Calu3 (cell line): ENCODE data around the gene LCOR. TPM values are rescaled to one million over a fixed set of nuclear protein-coding genes. Genes with fewer than 3 reads are reported as not detected.
A peak's percentile ranks its signal among the peaks of the same experiment; 100 is the strongest.

ENCODE experiments used
- BruUV-seq: library from RNA; stranded (reverse); fragments of 400-500 nt; replicated peaks from 2 replicates; lab custom pipeline; 2021; lab: Mats Ljungman, UMichigan
- CTCF ChIA-PET: fragments of 300-600 bp; sonication (Branson Sonifier 250); formaldehyde crosslinking; loops from one replicate; lab custom pipeline; 2022; ENCODE audit warnings: antibody characterized with exemption; lab: Charles Lee
- DNase-seq: peaks from one replicate; pipeline ENCODE4 v3.0.0; 2022
- H3K27ac Mint-ChIP-seq: one replicate; pipeline ENCODE4 v1.8.0; 2022; ENCODE audit warnings: mixed read lengths; ENCODE audit not compliant: unreplicated experiment
- H3K27me3 Mint-ChIP-seq: one replicate; pipeline ENCODE4 v1.8.0; 2022; ENCODE audit warnings: mixed read lengths; ENCODE audit not compliant: unreplicated experiment
- H3K36me3 Mint-ChIP-seq: one replicate; pipeline ENCODE4 v1.8.0; 2022; ENCODE audit warnings: mild to moderate bottlenecking, moderate library complexity, mixed read lengths; ENCODE audit not compliant: insufficient read depth, unreplicated experiment
- H3K4me1 Mint-ChIP-seq: one replicate; pipeline ENCODE4 v1.8.0; 2022; ENCODE audit warnings: mild to moderate bottlenecking, low read depth, mixed read lengths; ENCODE audit not compliant: unreplicated experiment
- H3K4me3 Mint-ChIP-seq: one replicate; pipeline ENCODE4 v1.8.0; 2022; ENCODE audit warnings: mild to moderate bottlenecking, low read depth, moderate library complexity, mixed read lengths; ENCODE audit not compliant: unreplicated experiment
- H3K9me3 Mint-ChIP-seq: one replicate; pipeline ENCODE4 v1.8.0; 2022; ENCODE audit warnings: low read depth, mixed read lengths; ENCODE audit not compliant: unreplicated experiment
- intact Hi-C: fragments of 100-400 bp; cut with micrococcal nuclease; formaldehyde crosslinking; loops from one replicate; pipeline ENCODE4 v1.10.0; 2022; ENCODE audit not compliant: unreplicated experiment
- total RNA-seq: library from RNA; stranded (reverse); gene quantifications from 2 replicates; pipeline ENCODE4 v1.2.3, GENCODE V29; 2022
- TF ChIP-seq, protein P1 (sequence below): fragments of 200-600 bp; IDR thresholded peaks from one replicate; pipeline ENCODE4 v1.8.0; 2022; ENCODE audit warnings: antibody characterized with exemption; ENCODE audit not compliant: unreplicated experiment

Gene LCOR
- total RNA-seq, 1 experiment from 2014 or later = 50.1 TPM

- CTCF ChIA-PET = no interaction called here
- H3K27ac Mint-ChIP-seq = no peak overlapping the region
- H3K27me3 Mint-ChIP-seq = no peaks in the 10 kb centered on the region
- H3K4me1 Mint-ChIP-seq = peaks cover 9% of the 10 kb centered on the region
- intact Hi-C loops = no loop called here
- TF ChIP-seq, protein P1, sequence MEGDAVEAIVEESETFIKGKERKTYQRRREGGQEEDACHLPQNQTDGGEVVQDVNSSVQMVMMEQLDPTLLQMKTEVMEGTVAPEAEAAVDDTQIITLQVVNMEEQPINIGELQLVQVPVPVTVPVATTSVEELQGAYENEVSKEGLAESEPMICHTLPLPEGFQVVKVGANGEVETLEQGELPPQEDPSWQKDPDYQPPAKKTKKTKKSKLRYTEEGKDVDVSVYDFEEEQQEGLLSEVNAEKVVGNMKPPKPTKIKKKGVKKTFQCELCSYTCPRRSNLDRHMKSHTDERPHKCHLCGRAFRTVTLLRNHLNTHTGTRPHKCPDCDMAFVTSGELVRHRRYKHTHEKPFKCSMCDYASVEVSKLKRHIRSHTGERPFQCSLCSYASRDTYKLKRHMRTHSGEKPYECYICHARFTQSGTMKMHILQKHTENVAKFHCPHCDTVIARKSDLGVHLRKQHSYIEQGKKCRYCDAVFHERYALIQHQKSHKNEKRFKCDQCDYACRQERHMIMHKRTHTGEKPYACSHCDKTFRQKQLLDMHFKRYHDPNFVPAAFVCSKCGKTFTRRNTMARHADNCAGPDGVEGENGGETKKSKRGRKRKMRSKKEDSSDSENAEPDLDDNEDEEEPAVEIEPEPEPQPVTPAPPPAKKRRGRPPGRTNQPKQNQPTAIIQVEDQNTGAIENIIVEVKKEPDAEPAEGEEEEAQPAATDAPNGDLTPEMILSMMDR = no peak
- DNase-seq = no peak
- no TSS peak for BruUV-seq
- no peaks in the 10 kb centered on the region for H3K9me3 Mint-ChIP-seq
- peaks cover 6% of the 10 kb centered on the region for H3K36me3 Mint-ChIP-seq
- no peak overlapping the region for H3K4me3 Mint-ChIP-seq
These were observed 136.8 kb downstream of the LCOR start for GRCh38 chr10:96968682-96969423.

- no TSS peak for BruUV-seq
- TF ChIP-seq, protein P1 = no peak
- H3K27me3 Mint-ChIP-seq = no peaks in the 10 kb centered on the region
- no peaks in the 10 kb centered on the region for H3K9me3 Mint-ChIP-seq
- no peak overlapping the region for H3K27ac Mint-ChIP-seq
- no peak for DNase-seq
- peaks cover 6% of the 10 kb centered on the region for H3K36me3 Mint-ChIP-seq
- intact Hi-C loops = no loop called here
- H3K4me3 Mint-ChIP-seq = no peak overlapping the region
- CTCF ChIA-PET = no interaction called here
- H3K4me1 Mint-ChIP-seq = peaks cover 16% of the 10 kb centered on the region
These were observed 139.2 kb downstream of the LCOR start for GRCh38 chr10:96971324-96971723.

GRCh38 chr10:96972264-96972663 is 140.2 kb downstream of the LCOR start:
- BruUV-seq = no TSS peak
- CTCF ChIA-PET = no interaction called here
- no peak for DNase-seq
- H3K4me3 Mint-ChIP-seq = no peak overlapping the region
- peaks cover 6% of the 10 kb centered on the region for H3K36me3 Mint-ChIP-seq
- H3K27me3 Mint-ChIP-seq = no peaks in the 10 kb centered on the region
- intact Hi-C loops = no loop called here
- peaks cover 16% of the 10 kb centered on the region for H3K4me1 Mint-ChIP-seq
- H3K27ac Mint-ChIP-seq = no peak overlapping the region
- TF ChIP-seq, protein P1 = no peak
- H3K9me3 Mint-ChIP-seq = no peaks in the 10 kb centered on the region

DNA sequence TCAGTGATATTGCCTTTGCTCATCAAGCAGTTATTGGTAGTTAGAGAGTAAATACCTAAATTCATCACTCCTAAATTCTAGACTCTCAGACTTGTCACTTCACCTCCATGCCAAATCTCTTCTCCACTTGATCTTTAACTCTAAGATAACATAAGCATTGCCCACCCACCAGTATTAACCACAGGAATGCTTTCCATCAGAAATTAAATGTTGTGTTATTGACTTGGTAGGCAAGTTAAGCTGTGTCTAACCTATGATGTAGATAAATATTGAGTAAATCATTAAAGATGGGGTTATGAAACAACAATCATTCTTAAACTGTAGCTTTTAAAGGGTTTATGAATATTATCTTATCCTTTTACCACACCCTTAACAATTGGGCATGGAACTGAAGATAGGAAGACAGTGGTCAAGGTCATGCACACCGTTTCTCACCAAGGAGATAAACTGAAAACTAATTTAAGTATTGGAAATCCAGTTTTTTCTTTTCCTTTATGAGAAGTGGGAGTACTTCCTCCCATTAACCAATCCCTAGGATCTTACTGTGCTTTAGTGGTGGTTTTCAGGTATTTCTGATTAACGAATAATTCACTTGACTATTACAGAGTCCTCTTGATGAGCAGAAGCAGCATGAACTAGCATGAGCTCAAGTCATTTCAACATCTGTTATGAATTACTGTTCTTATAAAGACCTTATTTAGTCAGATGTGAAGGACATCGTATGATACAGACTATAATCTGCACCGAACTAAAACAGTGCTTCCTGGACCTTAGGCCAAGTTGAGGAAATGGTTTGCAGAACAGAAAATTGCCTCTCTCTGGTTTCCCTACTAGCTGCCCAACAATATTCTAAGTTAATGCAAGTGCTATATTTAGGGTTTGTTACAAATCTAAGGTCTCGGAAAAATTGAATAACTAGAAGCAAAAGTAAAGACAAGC is 142.0 kb downstream of the LCOR start:
- Mint-ChIP-seq H3K4me3 (no peak overlapping the region), H3K27ac (no peak overlapping the region), H3K4me1 (peaks cover 16% of the 10 kb centered on the region), H3K27me3 (no peaks in the 10 kb centered on the region), H3K9me3 (no peaks in the 10 kb centered on the region), H3K36me3 (peaks cover 2% of the 10 kb centered on the region)
- BruUV-seq = TSS peak; percentile 19
- TF ChIP-seq, protein P1 = no peak
- no peak for DNase-seq
- intact Hi-C loops = no loop called here
- CTCF ChIA-PET = no interaction called here
